NCI-H128 (cell line): ENCODE results near the gene PTPRO.
A peak's percentile ranks its signal among the peaks of the same experiment; 100 is the strongest.
"Not testable (repeated sequence)": the region's sequence is repeated elsewhere in the genome, so short reads cannot be mapped to it uniquely, and the experiment has no call there.

Experiments used
- DNase-seq: peaks from one replicate; lab custom pipeline; 2025; ENCODE audit not compliant: unreplicated experiment; lab: John Stamatoyannopoulos, UW

The PTPRO gene

DNA sequence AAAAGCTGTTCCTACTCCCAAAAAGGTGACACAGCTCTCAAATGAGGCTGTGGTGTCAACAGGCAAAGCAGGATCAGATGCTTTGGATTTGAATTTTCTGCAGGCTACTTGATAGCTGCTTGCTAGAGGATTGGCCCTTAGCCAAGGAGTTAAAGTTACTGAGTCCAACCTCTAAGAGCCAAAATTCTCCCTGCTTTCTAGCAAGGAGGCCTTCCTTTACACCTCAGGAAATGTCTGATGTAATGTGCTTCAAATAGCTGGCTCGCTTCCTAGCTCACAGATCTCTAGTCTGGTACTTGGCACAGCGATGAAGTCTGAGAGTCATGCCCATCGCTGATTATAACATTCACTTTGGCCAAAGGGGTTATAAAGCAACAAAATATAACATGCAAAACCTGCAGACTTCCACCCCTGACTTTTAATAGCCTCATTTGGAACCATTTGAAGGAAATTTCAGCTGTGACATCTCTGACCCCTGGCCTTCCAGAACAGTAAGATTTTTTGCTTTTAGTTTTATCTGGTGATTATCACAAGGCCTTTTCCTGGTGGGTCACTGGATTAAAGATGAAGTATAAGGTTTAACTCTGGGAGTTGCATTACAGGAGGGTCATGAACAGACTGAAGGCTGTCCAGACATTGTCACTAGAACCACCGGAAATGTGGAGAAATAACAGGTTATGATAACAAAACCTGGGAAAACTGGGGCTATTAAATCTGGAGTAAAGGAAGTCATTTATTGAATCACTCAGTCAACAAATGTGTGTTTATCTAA lies 277.1 kb downstream of the PTPRO start:
- no peak for DNase-seq

DNA sequence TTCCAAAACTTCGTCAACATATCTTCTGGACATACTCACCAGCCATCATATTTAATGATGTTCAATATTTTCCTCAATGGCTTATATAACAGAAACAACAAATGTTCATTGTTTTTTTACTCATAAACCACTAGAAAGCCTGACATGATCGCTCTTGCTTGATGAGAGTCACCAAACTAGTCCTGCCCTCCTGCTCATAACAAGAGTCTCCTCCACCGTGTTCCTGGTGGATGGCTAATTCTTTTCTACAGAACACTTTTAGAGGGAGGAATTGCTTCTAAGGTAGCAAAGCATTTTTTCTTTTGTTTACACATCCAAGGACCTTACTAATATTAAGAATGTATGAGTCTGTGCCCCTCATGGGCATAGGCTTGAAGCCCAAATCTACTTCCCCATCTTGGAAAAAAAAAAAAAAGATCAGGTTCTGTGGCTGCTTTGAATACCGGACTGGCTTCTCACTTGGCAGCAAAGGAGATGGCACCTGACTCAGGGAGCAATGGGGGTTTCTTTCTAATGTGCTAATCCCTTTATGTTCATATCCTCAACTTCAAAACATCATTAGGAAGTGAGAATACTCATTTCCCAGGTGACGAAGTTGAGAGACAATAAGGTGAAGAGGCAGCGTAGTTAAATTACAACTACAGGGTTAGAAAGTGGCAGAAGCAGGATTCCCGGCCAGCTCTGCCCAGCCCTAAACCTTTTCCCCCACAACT lies 278.1 kb downstream of the PTPRO start:
- DNase-seq: no peak

DNA sequence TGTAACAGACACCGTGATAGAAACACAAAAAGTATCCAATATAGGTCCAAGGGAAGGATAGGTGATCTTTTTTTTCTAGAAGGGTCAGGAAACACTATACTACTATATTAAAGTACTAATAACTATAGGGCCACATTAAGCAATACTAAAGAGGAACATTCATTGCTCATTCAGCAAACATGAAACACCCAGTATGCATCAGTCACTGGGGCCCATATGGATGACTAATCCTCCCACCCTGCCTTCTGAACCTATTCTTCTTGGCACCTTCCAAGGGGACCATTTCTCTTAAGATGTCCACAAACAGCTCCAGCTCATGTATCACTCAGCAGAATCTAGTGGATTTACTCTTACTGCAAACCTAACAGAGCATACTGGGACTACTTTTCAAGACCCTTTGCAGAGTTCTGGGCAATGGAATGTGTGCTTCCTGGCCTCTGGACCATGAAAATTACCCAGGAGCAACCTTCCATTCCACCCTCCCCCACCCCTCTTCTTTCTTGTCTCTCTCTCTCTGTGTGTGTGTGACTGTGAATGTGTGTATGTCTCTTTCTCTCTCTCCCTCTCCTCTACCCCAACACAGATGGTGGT lies 279.0 kb downstream of the PTPRO start:
- no peak for DNase-seq

- no peak for DNase-seq
Observed at GRCh38 chr12:15602051-15602672, 279.9 kb downstream of the PTPRO start.

DNA sequence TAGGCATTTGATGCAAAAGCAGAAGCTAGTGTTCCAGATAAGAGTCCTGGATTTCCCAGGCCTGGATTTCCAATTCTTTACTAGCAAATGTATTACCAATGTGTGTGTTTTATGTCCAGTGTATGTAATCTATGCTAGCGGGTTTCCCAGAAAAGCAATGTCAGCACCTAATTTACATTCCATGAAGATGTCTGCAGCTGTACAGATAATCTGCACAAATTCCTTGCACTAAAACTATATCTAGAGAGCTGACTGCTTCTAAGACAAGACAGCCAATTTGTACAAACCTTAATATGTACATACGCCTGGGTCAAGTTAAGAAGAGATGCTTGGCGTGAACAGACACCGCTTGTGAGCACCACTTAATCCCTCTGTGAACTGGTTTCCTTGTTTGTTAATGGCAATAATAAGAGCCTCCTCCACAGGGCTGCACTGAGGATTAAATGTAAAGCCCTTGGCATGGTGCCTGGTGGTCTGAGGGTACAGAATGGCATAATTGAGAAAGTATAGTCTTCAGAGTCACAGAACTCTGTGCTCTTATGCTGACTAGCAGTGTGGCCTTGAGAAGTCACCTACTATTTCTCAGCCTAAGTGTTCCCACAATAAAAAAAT lies 281.3 kb downstream of the PTPRO start:
- peak; percentile 56 for DNase-seq

GRCh38 chr12:15605881-15606590 lies 283.7 kb downstream of the PTPRO start:
- no peak for DNase-seq

DNA sequence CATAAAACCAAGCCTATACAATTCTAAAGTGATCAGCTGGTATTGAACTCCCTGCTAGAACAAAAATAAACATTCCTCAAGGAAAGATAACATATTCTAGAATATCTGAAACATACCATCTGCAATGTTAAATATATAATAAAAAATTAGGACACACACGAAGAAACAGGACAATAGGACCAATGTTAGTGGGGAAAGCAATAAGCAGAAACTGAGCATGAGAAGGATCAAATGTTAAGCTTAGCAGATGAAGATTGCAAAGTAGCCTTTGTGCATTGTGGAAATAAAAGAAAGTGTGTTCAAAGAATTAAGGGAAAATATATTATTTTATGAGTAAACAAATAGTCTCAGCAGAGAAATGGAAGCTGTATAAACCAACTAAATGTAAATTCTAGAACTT lies 286.1 kb downstream of the PTPRO start:
- no peak for DNase-seq

DNA sequence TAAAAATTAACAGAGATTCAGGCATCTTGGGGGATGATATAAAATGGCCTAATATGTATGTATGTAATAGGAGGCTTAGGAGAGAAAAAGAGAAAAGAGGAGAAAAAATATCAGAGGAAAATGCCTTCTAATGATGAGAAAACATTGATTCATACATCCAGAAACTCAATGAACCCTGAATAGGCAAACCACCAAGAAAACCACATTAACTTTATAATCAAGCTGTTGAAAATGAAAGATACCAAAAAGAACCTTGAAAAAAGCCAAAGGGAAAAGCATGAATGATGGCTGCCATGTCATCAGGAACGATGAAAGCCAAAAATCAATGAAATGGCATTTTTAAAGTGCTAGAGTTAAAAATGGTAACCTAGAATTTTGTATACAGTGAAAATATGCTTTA lies 286.6 kb downstream of the PTPRO start:
- no peak for DNase-seq

- DNase-seq: no peak
Observed at GRCh38 chr12:15613981-15614380, 291.7 kb downstream of the PTPRO start.

DNA sequence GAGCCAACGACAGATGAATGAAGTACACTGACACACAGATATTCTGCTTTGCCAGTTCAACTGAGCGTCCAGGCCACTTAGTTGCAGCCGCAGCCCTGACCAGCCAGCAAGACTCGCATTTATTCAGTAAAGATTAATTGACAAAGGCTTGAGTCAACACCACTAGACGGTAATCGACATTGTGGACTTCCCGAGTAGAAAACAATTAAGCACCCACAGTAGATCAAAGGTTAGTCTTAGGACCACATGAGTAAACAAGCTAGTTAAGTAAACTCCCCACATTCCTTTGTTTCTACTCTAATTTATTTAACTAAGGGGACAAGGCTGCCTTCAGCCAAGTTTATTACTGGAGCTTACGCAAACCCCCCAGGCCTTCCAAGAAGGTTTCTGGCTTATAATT lies 294.2 kb downstream of the PTPRO start:
- not testable (repeated sequence) for DNase-seq

DNA sequence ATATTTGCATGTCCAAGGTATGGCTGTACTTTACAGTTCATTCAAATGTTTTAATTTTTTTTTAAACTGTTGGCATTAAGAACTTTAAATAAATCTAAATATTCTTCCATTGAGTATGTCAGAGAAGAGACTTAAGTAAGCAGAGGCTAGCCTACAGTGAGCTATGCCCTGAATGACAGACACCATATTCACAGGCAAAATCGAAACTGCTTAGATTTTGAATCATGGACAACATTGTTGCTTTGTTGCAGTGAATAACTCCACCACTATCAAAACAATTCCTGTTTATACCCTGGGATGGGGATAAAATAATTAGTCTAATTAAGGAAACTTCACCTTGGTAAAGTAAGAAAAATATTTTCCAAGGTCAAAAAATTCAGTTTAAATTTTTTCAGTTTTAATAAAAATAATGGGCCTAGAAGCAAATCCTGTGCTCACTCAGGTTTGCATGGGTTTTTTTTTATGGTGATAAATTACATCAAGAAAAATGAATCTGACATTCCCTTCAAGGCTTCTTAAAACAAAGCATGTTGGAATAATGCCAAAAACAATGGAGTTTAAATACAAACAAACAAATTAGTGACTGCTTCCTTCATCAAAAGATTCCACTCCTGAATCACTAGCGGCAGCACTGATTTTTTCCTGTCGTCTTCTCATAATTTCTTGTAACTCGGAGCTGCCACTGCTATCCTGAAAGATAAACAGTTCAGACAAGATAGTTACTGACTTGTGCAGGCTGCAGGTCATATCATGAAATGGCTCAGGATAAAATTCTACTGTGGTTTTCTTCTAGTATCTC lies 298.6 kb downstream of the PTPRO start:
- DNase-seq: no peak

- DNase-seq: no peak
Observed at GRCh38 chr12:15625075-15625474, 302.8 kb downstream of the PTPRO start.

GRCh38 chr12:15627995-15628945 lies 306.0 kb downstream of the PTPRO start:
- DNase-seq: no peak

DNA sequence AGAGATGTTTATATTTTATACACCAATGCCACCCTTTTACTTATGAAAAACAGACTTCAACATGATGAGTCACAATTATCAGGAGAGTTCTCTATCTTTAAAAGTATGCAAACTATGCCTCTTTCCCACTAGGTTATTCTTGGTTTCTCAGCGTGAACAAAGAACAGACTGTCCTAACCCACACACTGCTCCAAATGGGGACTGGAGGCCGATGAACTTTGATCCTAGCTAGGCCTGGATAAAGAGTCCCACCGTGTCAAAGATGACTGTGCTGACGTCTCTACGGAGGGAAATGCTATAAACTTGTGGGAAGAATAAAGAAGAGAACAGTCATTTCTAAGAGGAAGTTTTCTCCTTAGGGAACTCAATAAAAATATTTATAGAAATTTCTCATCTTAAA lies 306.8 kb downstream of the PTPRO start:
- no peak for DNase-seq

DNA sequence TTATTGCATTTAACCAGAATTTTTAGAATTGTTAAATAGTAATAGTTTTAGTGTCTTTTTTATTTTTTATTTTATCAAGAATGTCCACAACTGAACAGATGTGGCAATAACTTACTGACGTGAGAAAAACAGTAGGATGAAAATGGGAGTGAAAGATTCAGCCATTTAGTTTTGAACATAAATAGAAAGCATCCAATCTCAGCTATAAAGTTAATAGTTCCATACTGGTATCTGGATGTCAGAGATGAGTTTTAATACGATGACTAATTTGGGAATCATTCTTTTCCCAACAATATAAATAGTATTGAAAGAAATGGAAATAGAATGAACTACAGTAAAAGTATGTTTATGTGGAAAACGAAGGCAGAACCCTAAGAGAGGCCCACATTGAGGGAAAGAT lies 307.5 kb downstream of the PTPRO start:
- no peak for DNase-seq

DNA sequence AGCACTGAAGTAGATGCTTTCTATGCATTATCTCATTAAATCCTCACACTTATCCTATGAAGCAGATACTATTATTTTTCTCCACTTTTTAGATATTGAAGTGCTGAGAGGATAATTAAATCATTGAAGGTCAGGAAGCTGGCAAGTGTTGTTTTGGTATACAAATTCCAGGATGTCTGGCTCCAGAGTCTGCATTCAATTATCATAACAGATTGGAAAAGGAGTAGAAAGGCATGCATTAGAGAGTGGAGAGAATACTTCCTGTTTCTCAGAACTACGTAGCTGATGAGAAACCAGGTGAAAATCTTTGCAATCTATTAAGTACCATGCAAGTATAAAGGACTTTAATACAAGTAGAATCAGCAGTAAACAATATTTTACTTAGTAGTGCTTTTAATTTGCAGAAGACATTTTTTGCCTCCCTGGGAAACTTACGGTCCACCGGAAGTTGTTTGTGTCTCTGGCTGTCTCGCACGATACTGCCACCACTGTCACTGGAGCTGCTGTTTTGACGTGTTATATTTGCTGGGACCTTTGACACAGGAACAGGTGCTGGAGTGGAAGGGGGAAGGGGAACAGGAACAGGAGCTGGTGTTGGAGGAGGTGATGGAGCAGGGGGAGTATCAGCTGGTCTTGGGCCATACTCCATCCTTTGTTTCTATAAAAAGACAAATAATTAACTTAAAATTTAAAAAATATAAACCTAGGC lies 308.9 kb downstream of the PTPRO start:
- DNase-seq: no peak

DNA sequence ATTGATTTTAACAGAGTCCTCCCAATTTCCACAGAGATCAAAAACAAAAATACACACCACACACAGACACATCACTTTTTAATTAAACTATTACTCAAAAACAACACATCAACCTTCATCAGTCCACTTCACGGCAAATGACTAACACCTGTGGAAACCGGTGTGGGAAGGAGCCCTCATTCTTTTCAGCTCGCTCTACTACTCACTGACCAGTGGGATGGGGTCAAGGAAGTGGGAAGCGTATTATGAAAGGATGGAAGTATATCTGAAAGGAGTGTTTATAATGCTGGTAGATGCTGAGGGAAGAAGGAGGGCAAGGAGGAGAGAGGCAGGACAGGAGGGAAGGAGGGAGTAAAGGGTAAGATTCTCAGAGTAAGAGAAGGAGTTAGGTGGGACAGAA lies 310.4 kb downstream of the PTPRO start:
- no peak for DNase-seq

- no peak for DNase-seq
Observed at GRCh38 chr12:15633201-15633600, 310.9 kb downstream of the PTPRO start.
